Measurements from ENCODE around the gene PDE9A.

GRCh38 chr21:42765656-42766055 lies 112.2 kb downstream of the PDE9A start:
- TF ChIP-seq CTCF (IDR thresholded peaks at IDR 0.05; ENCODE audit: poor library complexity) (no peak), EZH2 (IDR thresholded peaks at IDR 0.05; ENCODE audit: borderline replicate concordance) (no peak)
